DOHH2 (cell line): Measurements from ENCODE around the gene TGFBR2.

Experiments used
- H3F3A ChIP-seq: fragments of 200-600 bp; sonication (generic), shearing (Covaris generic); 2 replicates; pipeline ENCODE4 v1.6.0; 2016; ENCODE audit warnings: antibody characterized with exemption, mild to moderate bottlenecking; ENCODE audit not compliant: control insufficient read depth, insufficient read depth
- H3K27ac ChIP-seq: fragments of 200-600 bp; sonication (generic); 2 replicates; pipeline ENCODE4 v1.5.1; 2014; ENCODE audit warnings: low read depth, mild to moderate bottlenecking, low read length, moderate library complexity
- H3K27me3 ChIP-seq: fragments of 200-600 bp; sonication (generic); 2 replicates; pipeline ENCODE4 v1.6.1; 2014; ENCODE audit warnings: mild to moderate bottlenecking, low read length, mixed read lengths; ENCODE audit not compliant: control insufficient read depth
- H3K36me3 ChIP-seq: fragments of 200-600 bp; sonication (generic); 2 replicates; pipeline ENCODE4 v1.6.1; 2014; ENCODE audit warnings: mild to moderate bottlenecking, low read length, moderate library complexity, mixed read lengths; ENCODE audit not compliant: control insufficient read depth
- H3K4me1 ChIP-seq: fragments of 200-600 bp; sonication (generic); 2 replicates; pipeline ENCODE4 v1.6.1; 2014; ENCODE audit warnings: mild to moderate bottlenecking, low read length, mixed read lengths; ENCODE audit not compliant: control insufficient read depth
- H3K4me2 ChIP-seq: fragments of 200-600 bp; sonication (generic); 2 replicates; pipeline ENCODE4 v1.6.0; 2014; ENCODE audit warnings: mild to moderate bottlenecking, low read length, moderate library complexity
- H3K4me3 ChIP-seq: fragments of 200-600 bp; sonication (generic); 2 replicates; pipeline ENCODE4 v1.5.1; 2014; ENCODE audit warnings: mild to moderate bottlenecking, low read length, mixed read lengths
- H3K79me2 ChIP-seq: fragments of 200-600 bp; sonication (generic); 2 replicates; pipeline ENCODE4 v1.6.1; 2014; ENCODE audit warnings: mild to moderate bottlenecking, low read length, mixed read lengths; ENCODE audit not compliant: control insufficient read depth
- H3K9me2 ChIP-seq: fragments of 200-600 bp; sonication (generic); replicated peaks from 2 replicates; pipeline ENCODE4 v1.6.1; 2014; ENCODE audit warnings: mild to moderate bottlenecking, low read length, mixed read lengths; ENCODE audit not compliant: control insufficient read depth
- H3K9me3 ChIP-seq: fragments of 200-600 bp; sonication (generic); 2 replicates; pipeline ENCODE4 v1.6.1; 2014; ENCODE audit warnings: antibody characterized with exemption, low read length, mixed read lengths; ENCODE audit not compliant: control insufficient read depth, insufficient read depth
- H4K20me1 ChIP-seq: fragments of 200-600 bp; sonication (generic); 2 replicates; pipeline ENCODE4 v1.6.0; 2014; ENCODE audit warnings: low read depth, mild to moderate bottlenecking, antibody characterized with exemption, low read length, moderate library complexity; ENCODE audit not compliant: control insufficient read depth, insufficient read depth
- CTCF ChIP-seq: fragments of 200-600 bp; sonication (generic); IDR thresholded peaks from one replicate; pipeline ENCODE4 v1.5.1; 2014; ENCODE audit warnings: antibody characterized with exemption, mild to moderate bottlenecking, low read depth, low read length; ENCODE audit not compliant: poor library complexity, severe bottlenecking
- EZH2phosphoT487 ChIP-seq: fragments of 200-600 bp; sonication (generic); IDR thresholded peaks from 2 replicates; pipeline ENCODE4 v1.6.1; 2017; ENCODE audit warnings: borderline replicate concordance, mild to moderate bottlenecking, antibody characterized with exemption, low read length, moderate library complexity, mixed read lengths

Gene TGFBR2

DNA sequence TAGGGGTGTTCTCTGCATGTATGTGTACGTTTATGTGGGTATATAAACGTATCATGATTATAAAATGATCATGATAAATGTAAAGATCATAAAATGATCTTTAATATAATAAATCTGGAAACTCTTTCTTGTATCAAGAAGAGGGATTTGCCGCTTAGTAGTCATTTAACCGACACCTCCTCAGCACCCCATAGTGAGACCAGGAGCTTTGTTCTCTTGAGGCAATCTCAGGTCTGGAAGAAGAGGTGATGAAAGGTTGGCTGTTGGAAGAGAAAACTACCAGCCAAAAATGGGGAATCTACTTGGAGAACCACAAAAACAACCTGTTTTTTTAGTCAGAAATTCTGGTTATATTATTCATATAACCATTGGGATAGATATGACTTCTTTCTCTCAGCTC is 38.7 kb downstream of the TGFBR2 start:
- Histone ChIP-seq H4K20me1 (peaks cover 18% of the 10 kb centered on the region), H3K79me2 (peaks cover 25% of the 10 kb centered on the region), H3K36me3 (peaks cover 34% of the 10 kb centered on the region), H3K9me2 (no peaks in the 10 kb centered on the region), H3K4me1 (peaks cover 97% of the 10 kb centered on the region), H3F3A (peaks cover 41% of the 10 kb centered on the region), H3K4me2 (peak overlapping the region; percentile 85), H3K27ac (peak overlapping the region; percentile 87), H3K27me3 (no peaks in the 10 kb centered on the region), H3K4me3 (peak overlapping the region; percentile 24; the same call in 1 of the 2 replicates), H3K9me3 (no peaks in the 10 kb centered on the region)
- TF ChIP-seq EZH2phosphoT487 (no peak), CTCF (no peak)

DNA sequence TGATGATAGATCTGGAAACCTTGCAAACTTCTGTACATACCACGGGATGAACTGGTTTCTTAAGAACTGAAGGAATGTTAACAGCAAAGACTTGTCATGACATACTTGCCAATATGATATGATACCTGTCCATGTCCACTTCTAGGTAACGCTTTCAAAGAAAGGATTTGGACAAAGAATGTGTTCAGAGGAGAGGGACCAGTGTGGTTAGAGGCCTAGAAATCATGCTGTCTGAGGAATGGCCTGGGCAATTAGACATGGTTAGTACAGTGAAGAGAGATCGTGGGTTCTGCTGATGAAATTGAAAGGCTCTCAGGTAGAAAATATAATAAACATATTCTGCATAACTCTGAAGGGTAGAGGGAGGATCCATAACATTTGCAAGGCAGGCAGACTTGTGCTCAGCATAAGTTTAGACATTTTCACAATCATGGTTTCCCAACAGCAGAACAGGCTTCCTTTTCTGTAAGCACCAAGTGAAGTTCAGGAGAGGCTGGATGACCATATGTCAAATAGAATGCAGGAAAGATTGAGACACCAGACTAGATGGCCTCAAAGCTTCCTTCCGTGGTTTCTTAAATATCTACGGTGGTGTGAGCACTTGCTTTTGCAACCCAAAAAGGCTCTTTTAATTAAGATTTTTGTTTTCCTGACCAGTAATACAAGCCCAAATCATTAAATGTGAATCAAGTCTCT is 39.9 kb downstream of the TGFBR2 start:
- H3K4me2 ChIP-seq, result no peak overlapping the region
- peaks cover 12% of the 10 kb centered on the region for H4K20me1 ChIP-seq
- peaks cover 46% of the 10 kb centered on the region for H3K36me3 ChIP-seq
- H3K79me2 ChIP-seq, result peaks cover 15% of the 10 kb centered on the region
- no peaks in the 10 kb centered on the region for H3K27me3 ChIP-seq
- H3K9me2 ChIP-seq, result no peaks in the 10 kb centered on the region
- no peak overlapping the region for H3K4me3 ChIP-seq
- peaks cover 41% of the 10 kb centered on the region for H3F3A ChIP-seq
- TF ChIP-seq CTCF, result no peak
- TF ChIP-seq EZH2phosphoT487, result no peak
- H3K27ac ChIP-seq, result no peak overlapping the region
- no peaks in the 10 kb centered on the region for H3K9me3 ChIP-seq
- peaks cover 91% of the 10 kb centered on the region for H3K4me1 ChIP-seq

- H4K20me1 ChIP-seq, result peaks cover 9% of the 10 kb centered on the region
- H3K27me3 ChIP-seq, result no peaks in the 10 kb centered on the region
- no peak for TF ChIP-seq CTCF
- TF ChIP-seq EZH2phosphoT487, result no peak
- H3K4me3 ChIP-seq, result no peak overlapping the region
- peaks cover 83% of the 10 kb centered on the region for H3K4me1 ChIP-seq
- no peak overlapping the region for H3K27ac ChIP-seq
- H3K4me2 ChIP-seq, result no peak overlapping the region; the same call in 1 of the 2 replicates
- peaks cover 53% of the 10 kb centered on the region for H3K36me3 ChIP-seq
- no peaks in the 10 kb centered on the region for H3K9me3 ChIP-seq
- H3K79me2 ChIP-seq, result peaks cover 7% of the 10 kb centered on the region
- no peaks in the 10 kb centered on the region for H3K9me2 ChIP-seq
- peaks cover 38% of the 10 kb centered on the region for H3F3A ChIP-seq
Observed at GRCh38 chr3:30646961-30647752, 40.8 kb downstream of the TGFBR2 start.
